Suprapubic skin (tissue), 4 donors: Measurements from ENCODE around the gene PLXNB1.

Source experiments
- EP300 ChIP-seq: sonication (generic); formaldehyde crosslinking; IDR thresholded peaks from one replicate; pipeline ENCODE4 v1.6.1; 2017; ENCODE audit warnings: antibody characterized with exemption
- POLR2A ChIP-seq, 2 donors: fragments of 450-650 bp; IDR thresholded peaks; one replicate each; pipeline ENCODE4 v1.6.1; 2017; ENCODE audit warnings: antibody characterized with exemption in 2 of 2, mild to moderate bottlenecking in 2 of 2, moderate library complexity in 2 of 2
- POLR2AphosphoS5 ChIP-seq, 3 donors: sonication (generic); formaldehyde crosslinking; IDR thresholded peaks; one replicate each; pipeline ENCODE4 v1.6.1; 2017; ENCODE audit warnings: antibody characterized with exemption in 3 of 3
- TF ChIP-seq, protein P1 (sequence below), 2 donors: fragments of 200-600 bp in 1 of 2; fragments of 450-650 bp in 1 of 2; sonication (generic) in 1 of 2; IDR thresholded peaks; one replicate each; pipeline ENCODE4 v1.5.1; 2016 to 2019; ENCODE audit warnings: antibody characterized with exemption in 2 of 2, mild to moderate bottlenecking in 1 of 2, moderate library complexity in 1 of 2

DNA sequence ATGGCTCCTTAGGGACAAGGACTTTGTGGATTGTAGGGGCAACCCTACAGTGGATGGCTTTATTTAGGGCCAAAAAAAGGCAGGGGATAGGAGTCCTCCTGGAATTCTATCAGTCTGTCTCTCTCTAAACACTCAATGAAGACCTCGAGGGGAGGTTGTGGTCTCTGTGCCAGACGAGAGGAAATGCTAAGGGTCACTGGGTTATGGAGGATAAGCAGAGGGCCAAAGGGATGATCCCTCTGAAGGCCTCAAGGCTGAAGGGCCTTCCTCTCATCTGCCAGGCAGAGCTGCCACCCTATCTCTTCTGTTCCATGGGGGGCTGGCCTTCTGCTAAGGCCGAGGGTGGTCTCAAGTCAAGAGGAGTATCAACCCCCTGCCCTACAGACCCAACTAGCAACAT lies 27.0 kb downstream of the PLXNB1 start:
- TF ChIP-seq, protein P1, sequence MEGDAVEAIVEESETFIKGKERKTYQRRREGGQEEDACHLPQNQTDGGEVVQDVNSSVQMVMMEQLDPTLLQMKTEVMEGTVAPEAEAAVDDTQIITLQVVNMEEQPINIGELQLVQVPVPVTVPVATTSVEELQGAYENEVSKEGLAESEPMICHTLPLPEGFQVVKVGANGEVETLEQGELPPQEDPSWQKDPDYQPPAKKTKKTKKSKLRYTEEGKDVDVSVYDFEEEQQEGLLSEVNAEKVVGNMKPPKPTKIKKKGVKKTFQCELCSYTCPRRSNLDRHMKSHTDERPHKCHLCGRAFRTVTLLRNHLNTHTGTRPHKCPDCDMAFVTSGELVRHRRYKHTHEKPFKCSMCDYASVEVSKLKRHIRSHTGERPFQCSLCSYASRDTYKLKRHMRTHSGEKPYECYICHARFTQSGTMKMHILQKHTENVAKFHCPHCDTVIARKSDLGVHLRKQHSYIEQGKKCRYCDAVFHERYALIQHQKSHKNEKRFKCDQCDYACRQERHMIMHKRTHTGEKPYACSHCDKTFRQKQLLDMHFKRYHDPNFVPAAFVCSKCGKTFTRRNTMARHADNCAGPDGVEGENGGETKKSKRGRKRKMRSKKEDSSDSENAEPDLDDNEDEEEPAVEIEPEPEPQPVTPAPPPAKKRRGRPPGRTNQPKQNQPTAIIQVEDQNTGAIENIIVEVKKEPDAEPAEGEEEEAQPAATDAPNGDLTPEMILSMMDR (IDR thresholded peaks at IDR 0.05) = no peak
- no peak for TF ChIP-seq POLR2A (IDR thresholded peaks at IDR 0.05)
- no peak for TF ChIP-seq POLR2AphosphoS5 (IDR thresholded peaks at IDR 0.05)
- no peak for TF ChIP-seq EP300
